Measurements from ENCODE around the gene CDK5.

DNA sequence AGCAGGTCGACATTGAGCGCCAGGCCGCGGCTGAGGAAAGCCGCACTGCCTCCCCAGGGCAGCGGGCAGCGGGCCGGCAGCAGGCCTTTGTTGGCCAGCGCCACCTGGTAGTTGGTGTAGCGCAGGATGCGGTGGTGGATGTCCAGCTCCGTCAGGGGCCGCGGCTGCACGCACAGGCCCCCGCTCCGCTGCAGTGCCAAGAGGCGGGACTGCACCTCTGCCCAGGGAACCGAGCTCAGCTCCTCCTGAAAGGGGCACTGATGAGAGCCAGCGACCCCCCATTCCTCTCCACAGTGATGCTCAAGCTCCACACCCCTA lies 38.6 kb downstream of the CDK5 start:
- TF ChIP-seq CTCF (IDR thresholded peaks at IDR 0.05) (no peak), EP300 (IDR thresholded peaks at IDR 0.05) (no peak)

All from upper lobe of left lung (tissue), 4 donors.